Tibial nerve (tissue), 3 donors: ENCODE measurements around the gene USP8.

Experiments
- POLR2A ChIP-seq, 2 donors: fragments of 450-650 bp; IDR thresholded peaks; one replicate each; pipeline ENCODE4 v1.6.1; 2017; ENCODE audit warnings: antibody characterized with exemption in 2 of 2, mild to moderate bottlenecking in 2 of 2, moderate library complexity in 2 of 2
- TF ChIP-seq, protein P1 (sequence below), 5 experiments: fragments of 200-600 bp in 3 of 5; fragments of 450-650 bp in 2 of 5; sonication (generic) in 3 of 5; IDR thresholded peaks; one replicate each; pipeline ENCODE4 v1.5.1; 2016 to 2019; ENCODE audit warnings: antibody characterized with exemption in 5 of 5, mild to moderate bottlenecking in 3 of 5, moderate library complexity in 2 of 5

DNA sequence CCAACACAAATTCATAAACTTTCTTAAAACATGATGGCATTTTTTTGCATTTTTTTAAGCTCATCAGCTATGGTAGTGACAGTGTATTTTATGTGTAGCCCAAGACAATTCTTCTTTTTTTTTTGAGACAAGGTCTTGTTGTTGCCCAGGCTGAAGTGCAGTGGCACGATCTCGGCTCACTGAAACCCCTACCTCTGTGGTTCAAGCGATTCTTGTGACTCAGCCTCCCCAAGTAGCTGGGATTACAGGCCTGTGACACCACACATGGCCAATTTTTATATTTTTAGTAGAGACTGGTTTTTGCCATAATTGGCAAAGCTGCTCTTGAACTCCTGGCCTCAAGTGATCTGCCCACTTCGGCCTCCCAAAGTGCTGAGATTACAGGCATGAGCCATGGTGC, 139.6 kb downstream of the USP8 start:
- TF ChIP-seq POLR2A (IDR thresholded peaks at IDR 0.05): no peak
- TF ChIP-seq, protein P1, sequence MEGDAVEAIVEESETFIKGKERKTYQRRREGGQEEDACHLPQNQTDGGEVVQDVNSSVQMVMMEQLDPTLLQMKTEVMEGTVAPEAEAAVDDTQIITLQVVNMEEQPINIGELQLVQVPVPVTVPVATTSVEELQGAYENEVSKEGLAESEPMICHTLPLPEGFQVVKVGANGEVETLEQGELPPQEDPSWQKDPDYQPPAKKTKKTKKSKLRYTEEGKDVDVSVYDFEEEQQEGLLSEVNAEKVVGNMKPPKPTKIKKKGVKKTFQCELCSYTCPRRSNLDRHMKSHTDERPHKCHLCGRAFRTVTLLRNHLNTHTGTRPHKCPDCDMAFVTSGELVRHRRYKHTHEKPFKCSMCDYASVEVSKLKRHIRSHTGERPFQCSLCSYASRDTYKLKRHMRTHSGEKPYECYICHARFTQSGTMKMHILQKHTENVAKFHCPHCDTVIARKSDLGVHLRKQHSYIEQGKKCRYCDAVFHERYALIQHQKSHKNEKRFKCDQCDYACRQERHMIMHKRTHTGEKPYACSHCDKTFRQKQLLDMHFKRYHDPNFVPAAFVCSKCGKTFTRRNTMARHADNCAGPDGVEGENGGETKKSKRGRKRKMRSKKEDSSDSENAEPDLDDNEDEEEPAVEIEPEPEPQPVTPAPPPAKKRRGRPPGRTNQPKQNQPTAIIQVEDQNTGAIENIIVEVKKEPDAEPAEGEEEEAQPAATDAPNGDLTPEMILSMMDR (IDR thresholded peaks at IDR 0.05): no peak
